K562 (cell line): ENCODE measurements around the gene COASY. TPM values are rescaled to one million over a fixed set of nuclear protein-coding genes. Genes with fewer than 3 reads are reported as not detected.
A peak's percentile ranks its signal among the peaks of the same experiment; 100 is the strongest.

Experiments used
- CEBPG ChIP-seq, 3 experiments: fragments of 200-800 bp in 1 of 3; sonication (Bioruptor generic) in 1 of 3; sonication (generic) in 1 of 3; formaldehyde crosslinking in 1 of 3; IDR thresholded peaks in 2 of 3; conservative IDR thresholded peaks in 1 of 3; 2 replicates each; pipeline versions ENCODE4 v1.6.1 to v1.8.0; 2016 to 2022; ENCODE audit warnings: missing compliant biosample characterization in 2 of 3, missing genetic modification characterization in 2 of 3, mild to moderate bottlenecking in 1 of 3, missing genetic modification reagents in 1 of 3
- CTBP1 ChIP-seq: fragments of 450-650 bp; IDR thresholded peaks from 2 replicates; pipeline ENCODE4 v1.6.1; 2016; ENCODE audit warnings: borderline replicate concordance
- ESRRA ChIP-seq: fragments of 450-650 bp; IDR thresholded peaks from 2 replicates; pipeline ENCODE4 v1.6.1; 2014; ENCODE audit warnings: low read depth, mild to moderate bottlenecking, moderate library complexity, borderline replicate concordance
- HCFC1 ChIP-seq: IDR thresholded peaks from 2 replicates; pipeline ENCODE4 v1.6.1; 2012; ENCODE audit warnings: low read depth, low read length, improper control_type of control experiment
- HNRNPL ChIP-seq: fragments of 200-400 bp; formaldehyde crosslinking; IDR thresholded peaks from 2 replicates; pipeline ENCODE4 v1.6.1; 2017; ENCODE audit warnings: low read depth, mild to moderate bottlenecking, low read length
- MED1 ChIP-seq: sonication (generic); formaldehyde crosslinking; IDR thresholded peaks from 2 replicates; pipeline ENCODE4 v1.8.1; 2023; ENCODE audit warnings: missing genetic modification reagents, borderline replicate concordance
- MTF1 ChIP-seq: fragments of 250-450 bp; sonication (Bioruptor Pico); IDR thresholded peaks from 2 replicates; pipeline ENCODE4 v1.9.0; 2021; ENCODE audit warnings: moderate library complexity, mild to moderate bottlenecking, inconsistent platforms, borderline replicate concordance
- PCBP1 ChIP-seq: fragments of 200-400 bp; formaldehyde crosslinking; IDR thresholded peaks from 2 replicates; pipeline ENCODE4 v1.6.1; 2018; ENCODE audit warnings: mild to moderate bottlenecking, low read depth, low read length; ENCODE audit not compliant: poor library complexity, severe bottlenecking
- PTBP1 ChIP-seq: fragments of 200-400 bp; formaldehyde crosslinking; IDR thresholded peaks from 2 replicates; pipeline ENCODE4 v1.6.1; 2017; ENCODE audit warnings: low read depth, low read length
- PTTG1 ChIP-seq: fragments of 450-650 bp; IDR thresholded peaks from 2 replicates; pipeline ENCODE4 v1.6.1; 2016; ENCODE audit warnings: low read depth, mild to moderate bottlenecking, missing genetic modification characterization, missing compliant biosample characterization
- ZC3H11A ChIP-seq: IDR thresholded peaks from 2 replicates; pipeline ENCODE4 v1.6.1; 2012; ENCODE audit warnings: low read depth, low read length, improper control_type of control experiment
- ZC3H4 ChIP-seq: sonication (generic); formaldehyde crosslinking; IDR thresholded peaks from 2 replicates; pipeline ENCODE4 v1.9.0; 2021; ENCODE audit warnings: missing genetic modification reagents, borderline replicate concordance
- ZNF316 ChIP-seq: fragments of 450-650 bp; IDR thresholded peaks from 2 replicates; pipeline ENCODE4 v1.6.1; 2016
- polyA plus RNA-seq, 8 experiments: library from polyadenylated mRNA; depleted of rRNA in 4 of 8; stranded (reverse) in 5 of 8; unstranded in 3 of 8; fragments of >200 nt; fragmentation: Nextera tagmentation in 2 of 8; fragmentation: Illumina TruSeq in 1 of 8; extraction: Ambion mirVana in 2 of 8; extraction: Trizol in 1 of 8; gene quantifications; 2 replicates each; pipeline versions ENCODE4 v1.2.1 to v1.2.3, GENCODE V29; 2011 to 2014; ENCODE audit warnings: inconsistent platforms in 1 of 8, missing spikeins in 1 of 8
- total RNA-seq, 7 experiments: library from RNA; depleted of rRNA in 6 of 7; stranded (reverse); fragments of >200 nt in 6 of 7; fragmentation: Illumina TruSeq in 2 of 7; extraction: Trizol in 2 of 7; gene quantifications; 2 replicates each; pipeline versions ENCODE4 v1.2.1 to v1.2.3, GENCODE V29; 2011 to 2021; ENCODE audit warnings: low replicate concordance in 1 of 7
- TF ChIP-seq, protein P1 (sequence below): sonication (generic); formaldehyde crosslinking; IDR thresholded peaks from 2 replicates; pipeline ENCODE4 v1.8.0; 2022; ENCODE audit warnings: mild to moderate bottlenecking, low read depth, missing genetic modification reagents
- TF ChIP-seq, protein P2 (sequence below): sonication (generic); formaldehyde crosslinking; IDR thresholded peaks from 2 replicates; pipeline ENCODE4 v1.8.0; 2023; ENCODE audit warnings: missing genetic modification reagents, mild to moderate bottlenecking, borderline replicate concordance
- TF ChIP-seq, protein P3 (sequence below): sonication (generic); formaldehyde crosslinking; IDR thresholded peaks from 2 replicates; pipeline ENCODE4 v1.8.1; 2023; ENCODE audit warnings: mild to moderate bottlenecking, missing genetic modification reagents
- TF ChIP-seq, protein P4 (sequence below), 2 experiments: fragments of 450-650 bp; IDR thresholded peaks; 2 replicates each; pipeline ENCODE4 v1.6.1; 2016

Gene COASY
- total and polyA plus RNA-seq, 9 of the 15 experiments (the other 6 are each of a cell fraction or from before 2014, with no cell fraction given) = 25.4 to 175 (median 62.3) TPM

DNA sequence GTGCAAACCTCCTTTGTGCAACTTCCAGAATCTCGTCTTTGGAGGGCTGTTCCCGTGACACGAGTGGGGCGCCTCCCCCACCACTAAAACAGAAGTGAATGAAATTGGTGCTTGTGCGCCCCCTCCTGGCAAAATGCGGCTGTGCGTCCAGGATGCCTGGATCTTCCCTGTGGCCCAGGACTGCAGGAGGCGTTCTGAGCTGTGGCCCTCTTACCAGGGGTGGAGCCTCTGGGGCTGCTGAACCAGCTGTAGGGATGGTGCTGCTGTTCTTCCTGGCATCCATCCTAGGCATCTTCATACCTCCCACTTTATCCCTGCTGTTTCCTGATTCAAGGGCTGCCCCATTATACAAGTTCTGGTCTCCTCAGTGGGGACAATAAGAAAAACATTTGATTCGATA is 44.4 kb upstream of the COASY start (continued):
- TF ChIP-seq MED1 (CRISPR knock-in tag) = no peak
- no peak for TF ChIP-seq ZNF316
- TF ChIP-seq, protein P1, sequence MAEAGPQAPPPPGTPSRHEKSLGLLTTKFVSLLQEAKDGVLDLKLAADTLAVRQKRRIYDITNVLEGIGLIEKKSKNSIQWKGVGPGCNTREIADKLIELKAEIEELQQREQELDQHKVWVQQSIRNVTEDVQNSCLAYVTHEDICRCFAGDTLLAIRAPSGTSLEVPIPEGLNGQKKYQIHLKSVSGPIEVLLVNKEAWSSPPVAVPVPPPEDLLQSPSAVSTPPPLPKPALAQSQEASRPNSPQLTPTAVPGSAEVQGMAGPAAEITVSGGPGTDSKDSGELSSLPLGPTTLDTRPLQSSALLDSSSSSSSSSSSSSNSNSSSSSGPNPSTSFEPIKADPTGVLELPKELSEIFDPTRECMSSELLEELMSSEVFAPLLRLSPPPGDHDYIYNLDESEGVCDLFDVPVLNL (CRISPR knock-in tag) = no peak
- TF ChIP-seq ZC3H11A = no peak
- no peak for TF ChIP-seq HNRNPL
- no peak for TF ChIP-seq PCBP1
- no peak for TF ChIP-seq PTBP1
- no peak for TF ChIP-seq HCFC1
- TF ChIP-seq, protein P2, sequence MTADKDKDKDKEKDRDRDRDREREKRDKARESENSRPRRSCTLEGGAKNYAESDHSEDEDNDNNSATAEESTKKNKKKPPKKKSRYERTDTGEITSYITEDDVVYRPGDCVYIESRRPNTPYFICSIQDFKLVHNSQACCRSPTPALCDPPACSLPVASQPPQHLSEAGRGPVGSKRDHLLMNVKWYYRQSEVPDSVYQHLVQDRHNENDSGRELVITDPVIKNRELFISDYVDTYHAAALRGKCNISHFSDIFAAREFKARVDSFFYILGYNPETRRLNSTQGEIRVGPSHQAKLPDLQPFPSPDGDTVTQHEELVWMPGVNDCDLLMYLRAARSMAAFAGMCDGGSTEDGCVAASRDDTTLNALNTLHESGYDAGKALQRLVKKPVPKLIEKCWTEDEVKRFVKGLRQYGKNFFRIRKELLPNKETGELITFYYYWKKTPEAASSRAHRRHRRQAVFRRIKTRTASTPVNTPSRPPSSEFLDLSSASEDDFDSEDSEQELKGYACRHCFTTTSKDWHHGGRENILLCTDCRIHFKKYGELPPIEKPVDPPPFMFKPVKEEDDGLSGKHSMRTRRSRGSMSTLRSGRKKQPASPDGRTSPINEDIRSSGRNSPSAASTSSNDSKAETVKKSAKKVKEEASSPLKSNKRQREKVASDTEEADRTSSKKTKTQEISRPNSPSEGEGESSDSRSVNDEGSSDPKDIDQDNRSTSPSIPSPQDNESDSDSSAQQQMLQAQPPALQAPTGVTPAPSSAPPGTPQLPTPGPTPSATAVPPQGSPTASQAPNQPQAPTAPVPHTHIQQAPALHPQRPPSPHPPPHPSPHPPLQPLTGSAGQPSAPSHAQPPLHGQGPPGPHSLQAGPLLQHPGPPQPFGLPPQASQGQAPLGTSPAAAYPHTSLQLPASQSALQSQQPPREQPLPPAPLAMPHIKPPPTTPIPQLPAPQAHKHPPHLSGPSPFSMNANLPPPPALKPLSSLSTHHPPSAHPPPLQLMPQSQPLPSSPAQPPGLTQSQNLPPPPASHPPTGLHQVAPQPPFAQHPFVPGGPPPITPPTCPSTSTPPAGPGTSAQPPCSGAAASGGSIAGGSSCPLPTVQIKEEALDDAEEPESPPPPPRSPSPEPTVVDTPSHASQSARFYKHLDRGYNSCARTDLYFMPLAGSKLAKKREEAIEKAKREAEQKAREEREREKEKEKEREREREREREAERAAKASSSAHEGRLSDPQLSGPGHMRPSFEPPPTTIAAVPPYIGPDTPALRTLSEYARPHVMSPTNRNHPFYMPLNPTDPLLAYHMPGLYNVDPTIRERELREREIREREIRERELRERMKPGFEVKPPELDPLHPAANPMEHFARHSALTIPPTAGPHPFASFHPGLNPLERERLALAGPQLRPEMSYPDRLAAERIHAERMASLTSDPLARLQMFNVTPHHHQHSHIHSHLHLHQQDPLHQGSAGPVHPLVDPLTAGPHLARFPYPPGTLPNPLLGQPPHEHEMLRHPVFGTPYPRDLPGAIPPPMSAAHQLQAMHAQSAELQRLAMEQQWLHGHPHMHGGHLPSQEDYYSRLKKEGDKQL (CRISPR knock-in tag) = no peak
- no peak; the same call in 1 of the 2 replicates for TF ChIP-seq ESRRA
- TF ChIP-seq MTF1 (CRISPR knock-in tag) = no peak
- TF ChIP-seq CTBP1 = peak; percentile 70; the same call in 1 of the 2 replicates
- TF ChIP-seq, protein P3, sequence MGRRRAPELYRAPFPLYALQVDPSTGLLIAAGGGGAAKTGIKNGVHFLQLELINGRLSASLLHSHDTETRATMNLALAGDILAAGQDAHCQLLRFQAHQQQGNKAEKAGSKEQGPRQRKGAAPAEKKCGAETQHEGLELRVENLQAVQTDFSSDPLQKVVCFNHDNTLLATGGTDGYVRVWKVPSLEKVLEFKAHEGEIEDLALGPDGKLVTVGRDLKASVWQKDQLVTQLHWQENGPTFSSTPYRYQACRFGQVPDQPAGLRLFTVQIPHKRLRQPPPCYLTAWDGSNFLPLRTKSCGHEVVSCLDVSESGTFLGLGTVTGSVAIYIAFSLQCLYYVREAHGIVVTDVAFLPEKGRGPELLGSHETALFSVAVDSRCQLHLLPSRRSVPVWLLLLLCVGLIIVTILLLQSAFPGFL (CRISPR knock-in tag) = no peak
- TF ChIP-seq CEBPG (CRISPR knock-in tag; IDR thresholded peaks at IDR 0.05) = no peak
- TF ChIP-seq CEBPG (tag; conservative IDR thresholded peaks at IDR 0.05 in 1 of 2, IDR thresholded peaks at IDR 0.05 in 1 of 2) = no peak
- TF ChIP-seq PTTG1 (tag) = no peak
- no peak for TF ChIP-seq ZC3H4 (CRISPR knock-in tag)
- TF ChIP-seq, protein P4, sequence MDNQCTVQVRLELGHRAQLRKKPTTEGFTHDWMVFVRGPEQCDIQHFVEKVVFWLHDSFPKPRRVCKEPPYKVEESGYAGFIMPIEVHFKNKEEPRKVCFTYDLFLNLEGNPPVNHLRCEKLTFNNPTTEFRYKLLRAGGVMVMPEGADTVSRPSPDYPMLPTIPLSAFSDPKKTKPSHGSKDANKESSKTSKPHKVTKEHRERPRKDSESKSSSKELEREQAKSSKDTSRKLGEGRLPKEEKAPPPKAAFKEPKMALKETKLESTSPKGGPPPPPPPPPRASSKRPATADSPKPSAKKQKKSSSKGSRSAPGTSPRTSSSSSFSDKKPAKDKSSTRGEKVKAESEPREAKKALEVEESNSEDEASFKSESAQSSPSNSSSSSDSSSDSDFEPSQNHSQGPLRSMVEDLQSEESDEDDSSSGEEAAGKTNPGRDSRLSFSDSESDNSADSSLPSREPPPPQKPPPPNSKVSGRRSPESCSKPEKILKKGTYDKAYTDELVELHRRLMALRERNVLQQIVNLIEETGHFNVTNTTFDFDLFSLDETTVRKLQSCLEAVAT (IDR thresholded peaks at IDR 0.05) = 0 out of 4 replicates have a peak, but pooled peaks of 1 of the 2 experiments have one; percentile 20
